Amygdala (tissue), 56 donors: Measurements from ENCODE around the gene SIK2.

ENCODE experiments used
- DNase-seq, 56 donors: peaks; one replicate each; lab custom pipeline; 2025; lab: John Stamatoyannopoulos, UW

The SIK2 gene

GRCh38 chr11:111577821-111578220, 24.4 kb upstream of the SIK2 start:
- DNase-seq = no peak

GRCh38 chr11:111581341-111581740, 20.9 kb upstream of the SIK2 start:
- DNase-seq = no peak

GRCh38 chr11:111582163-111582562, 20.1 kb upstream of the SIK2 start:
- DNase-seq = no peak

GRCh38 chr11:111582881-111583280, 19.4 kb upstream of the SIK2 start:
- DNase-seq = no peak

- DNase-seq = no peak
Observed at GRCh38 chr11:111585371-111585770, 16.9 kb upstream of the SIK2 start.

GRCh38 chr11:111586388-111586831, 15.8 kb upstream of the SIK2 start:
- peak in 2 of 56 donors; percentile 23 to 60 for DNase-seq

GRCh38 chr11:111589114-111589513, 13.1 kb upstream of the SIK2 start:
- no peak for DNase-seq

GRCh38 chr11:111589886-111590499, 12.3 kb upstream of the SIK2 start:
- no peak for DNase-seq

GRCh38 chr11:111591187-111591960, 10.9 kb upstream of the SIK2 start:
- DNase-seq = no peak

GRCh38 chr11:111592491-111592890, 9.8 kb upstream of the SIK2 start:
- DNase-seq = no peak

GRCh38 chr11:111596319-111596718, 5.9 kb upstream of the SIK2 start:
- no peak for DNase-seq

- no peak for DNase-seq
Observed at GRCh38 chr11:111598148-111598547, 4.1 kb upstream of the SIK2 start.

- peak in 7 of 56 donors; percentile 1 to 28 (median 4) for DNase-seq
Observed at GRCh38 chr11:111598559-111598958, 3.7 kb upstream of the SIK2 start.

- DNase-seq = peak in 1 of 56 donors; percentile 43
Observed at GRCh38 chr11:111601636-111601978, 642 bp upstream of the SIK2 start.

GRCh38 chr11:111602865-111603610, 789 bp downstream of the SIK2 start:
- peak in 40 of 56 donors; percentile 7 to 73 (median 49) for DNase-seq

GRCh38 chr11:111603611-111604130, 1.4 kb downstream of the SIK2 start:
- no peak for DNase-seq

- DNase-seq = peak in 4 of 56 donors; percentile 2 to 79 (median 28)
Observed at GRCh38 chr11:111604392-111605009, 2.3 kb downstream of the SIK2 start.

GRCh38 chr11:111605681-111606080, 3.4 kb downstream of the SIK2 start:
- DNase-seq = peak in 1 of 56 donors; percentile 4

GRCh38 chr11:111606986-111607385, 4.7 kb downstream of the SIK2 start:
- no peak for DNase-seq

GRCh38 chr11:111607751-111608150, 5.5 kb downstream of the SIK2 start:
- no peak for DNase-seq

- no peak for DNase-seq
Observed at GRCh38 chr11:111612224-111612623, 10.0 kb downstream of the SIK2 start.
